ENCODE measurements around the gene MIA2.
"Not testable (repeated sequence)": the region's sequence is repeated elsewhere in the genome, so short reads cannot be mapped to it uniquely, and the experiment has no call there.

The MIA2 gene

GRCh38 chr14:39268393-39268792 lies 34.7 kb downstream of the MIA2 start:
- DNase-seq, result no peak

- no peak for DNase-seq
These were observed 39.2 kb downstream of the MIA2 start for GRCh38 chr14:39272918-39273317.

GRCh38 chr14:39275395-39275794 lies 41.7 kb downstream of the MIA2 start:
- DNase-seq, result no peak

GRCh38 chr14:39276005-39276404 lies 42.3 kb downstream of the MIA2 start:
- no peak for DNase-seq

GRCh38 chr14:39276579-39277114 lies 42.9 kb downstream of the MIA2 start:
- no peak for DNase-seq

GRCh38 chr14:39279515-39279914 lies 45.8 kb downstream of the MIA2 start:
- DNase-seq, result no peak

GRCh38 chr14:39280678-39281077 lies 47.0 kb downstream of the MIA2 start:
- DNase-seq, result not testable (repeated sequence)

GRCh38 chr14:39289523-39289922 lies 55.8 kb downstream of the MIA2 start:
- DNase-seq, result no peak

GRCh38 chr14:39291701-39292100 lies 58.0 kb downstream of the MIA2 start:
- no peak for DNase-seq

GRCh38 chr14:39293629-39294028 lies 59.9 kb downstream of the MIA2 start:
- DNase-seq, result no peak

GRCh38 chr14:39300389-39300788 lies 66.7 kb downstream of the MIA2 start:
- not testable (repeated sequence) for DNase-seq

GRCh38 chr14:39302124-39302810 lies 68.6 kb downstream of the MIA2 start:
- DNase-seq, result no peak

- no peak for DNase-seq
These were observed 69.4 kb downstream of the MIA2 start for GRCh38 chr14:39303115-39303514.

GRCh38 chr14:39307815-39308214 lies 74.1 kb downstream of the MIA2 start:
- no peak for DNase-seq

- no peak for DNase-seq
These were observed 76.3 kb downstream of the MIA2 start for GRCh38 chr14:39310051-39310450.

- no peak for DNase-seq
These were observed 82.2 kb downstream of the MIA2 start for GRCh38 chr14:39315859-39316444.

GRCh38 chr14:39316830-39317553 lies 83.3 kb downstream of the MIA2 start:
- DNase-seq, result no peak

- DNase-seq, result no peak
These were observed 84.9 kb downstream of the MIA2 start for GRCh38 chr14:39318574-39318973.

- DNase-seq, result no peak
These were observed 85.7 kb downstream of the MIA2 start for GRCh38 chr14:39319381-39319780.

- DNase-seq, result no peak
These were observed 86.6 kb downstream of the MIA2 start for GRCh38 chr14:39320318-39320717.

- DNase-seq, result no peak
These were observed 89.1 kb downstream of the MIA2 start for GRCh38 chr14:39322807-39323206.

- DNase-seq, result no peak
These were observed 90.4 kb downstream of the MIA2 start for GRCh38 chr14:39324097-39324496.

GRCh38 chr14:39339003-39339402 lies 105.3 kb downstream of the MIA2 start:
- no peak for DNase-seq

- DNase-seq, result not testable (repeated sequence)
These were observed 107.4 kb downstream of the MIA2 start for GRCh38 chr14:39341126-39341525.
